ELF-1 (cell line): Measurements from ENCODE around the gene ALCAM.
"Not testable (repeated sequence)": the region's sequence is repeated elsewhere in the genome, so short reads cannot be mapped to it uniquely, and the experiment has no call there.

Source experiments
- DNase-seq: peaks from one replicate; pipeline ENCODE4 v3.0.0-alpha.2; 2016; ENCODE audit warnings: low read depth, low spot score

ALCAM gene

GRCh38 chr3:105584003-105584790 is 217.5 kb downstream of the ALCAM start:
- DNase-seq = peak; percentile 23

- no peak for DNase-seq
These were observed 226.6 kb downstream of the ALCAM start for GRCh38 chr3:105593315-105593714.

- DNase-seq = no peak
These were observed 227.5 kb downstream of the ALCAM start for GRCh38 chr3:105594219-105594618.

GRCh38 chr3:105598042-105598796 is 231.5 kb downstream of the ALCAM start:
- DNase-seq = peak; percentile 15

GRCh38 chr3:105599350-105599749 is 232.6 kb downstream of the ALCAM start:
- DNase-seq = no peak

GRCh38 chr3:105601756-105602155 is 235.0 kb downstream of the ALCAM start:
- not testable (repeated sequence) for DNase-seq

GRCh38 chr3:105602286-105602685 is 235.6 kb downstream of the ALCAM start:
- DNase-seq = not testable (repeated sequence)

GRCh38 chr3:105603516-105603915 is 236.8 kb downstream of the ALCAM start:
- DNase-seq = not testable (repeated sequence)

- DNase-seq = no peak
These were observed 239.3 kb downstream of the ALCAM start for GRCh38 chr3:105606016-105606415.

- DNase-seq = peak; percentile 32
These were observed 241.9 kb downstream of the ALCAM start for GRCh38 chr3:105608623-105609022.

- DNase-seq = no peak
These were observed 243.8 kb downstream of the ALCAM start for GRCh38 chr3:105610473-105610872.

- peak; percentile 5 for DNase-seq
These were observed 244.8 kb downstream of the ALCAM start for GRCh38 chr3:105611304-105612192.

- DNase-seq = peak; percentile 4
These were observed 246.4 kb downstream of the ALCAM start for GRCh38 chr3:105613120-105613519.

GRCh38 chr3:105614288-105615030 is 247.8 kb downstream of the ALCAM start:
- DNase-seq = peak; percentile 12

GRCh38 chr3:105615814-105616213 is 249.1 kb downstream of the ALCAM start:
- no peak for DNase-seq

GRCh38 chr3:105616374-105617121 is 249.8 kb downstream of the ALCAM start:
- DNase-seq = no peak

GRCh38 chr3:105618556-105618955 is 251.8 kb downstream of the ALCAM start:
- no peak for DNase-seq

GRCh38 chr3:105619651-105620050 is 252.9 kb downstream of the ALCAM start:
- no peak for DNase-seq

GRCh38 chr3:105620236-105620635 is 253.5 kb downstream of the ALCAM start:
- DNase-seq = no peak

GRCh38 chr3:105622169-105622568 is 255.5 kb downstream of the ALCAM start:
- no peak for DNase-seq
